Ammon's horn (tissue), 1 donor: ENCODE data around the gene NMNAT3.

Experiments
- DNase-seq: peaks from one replicate; pipeline ENCODE4 v3.0.0-alpha.2; 2016; ENCODE audit warnings: low spot score

NMNAT3 gene

DNA sequence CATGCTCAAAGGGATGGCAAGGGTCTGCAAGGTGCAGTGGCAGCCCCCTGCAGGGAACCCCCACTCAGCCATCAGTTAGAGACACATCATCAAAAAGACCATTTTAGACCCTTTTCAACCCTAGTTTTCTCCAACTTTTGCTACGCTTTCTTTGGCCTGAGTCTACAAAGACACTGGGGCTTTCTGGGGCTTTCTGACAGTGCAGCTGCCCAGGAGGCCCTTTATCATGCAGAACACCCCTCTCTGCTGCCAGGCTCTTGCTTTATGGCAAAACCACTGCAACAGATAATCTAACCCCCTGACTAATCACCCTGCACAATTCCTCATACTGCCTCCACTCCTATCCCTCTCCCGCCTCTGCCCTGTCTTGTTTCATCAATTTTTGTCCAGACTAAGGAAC, 2.4 kb downstream of the NMNAT3 start:
- DNase-seq, result no peak

DNA sequence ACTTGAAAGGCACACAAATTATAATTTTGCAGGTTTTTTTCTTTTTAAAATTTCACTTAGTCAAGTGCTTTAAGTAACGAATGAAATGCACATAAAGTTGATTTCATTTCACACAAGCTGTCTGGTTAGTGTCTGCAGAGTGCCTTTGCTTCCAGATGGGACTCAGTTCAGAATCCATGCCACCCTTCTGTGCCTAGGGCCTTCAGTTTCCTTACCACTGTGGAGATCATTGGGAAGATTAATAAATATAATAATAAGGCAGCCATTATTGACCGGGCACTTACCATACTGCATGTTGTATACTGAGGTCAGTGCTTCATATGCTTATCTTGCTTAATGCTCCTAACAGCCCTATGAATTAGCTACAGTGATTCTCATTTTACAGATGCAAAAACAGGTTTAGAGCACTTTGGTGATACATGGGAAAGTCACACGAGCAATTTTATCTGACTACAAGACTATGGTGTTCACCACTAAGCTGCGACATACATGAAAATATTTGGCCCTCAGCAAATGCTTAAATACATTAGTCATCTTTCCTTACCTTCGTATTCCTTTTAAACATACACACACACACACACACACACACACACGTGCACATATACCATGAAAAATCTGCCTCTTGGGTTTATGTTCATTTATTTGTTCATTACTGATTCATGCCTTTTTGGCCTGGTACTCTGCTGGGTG, 3.1 kb downstream of the NMNAT3 start:
- no peak for DNase-seq

DNA sequence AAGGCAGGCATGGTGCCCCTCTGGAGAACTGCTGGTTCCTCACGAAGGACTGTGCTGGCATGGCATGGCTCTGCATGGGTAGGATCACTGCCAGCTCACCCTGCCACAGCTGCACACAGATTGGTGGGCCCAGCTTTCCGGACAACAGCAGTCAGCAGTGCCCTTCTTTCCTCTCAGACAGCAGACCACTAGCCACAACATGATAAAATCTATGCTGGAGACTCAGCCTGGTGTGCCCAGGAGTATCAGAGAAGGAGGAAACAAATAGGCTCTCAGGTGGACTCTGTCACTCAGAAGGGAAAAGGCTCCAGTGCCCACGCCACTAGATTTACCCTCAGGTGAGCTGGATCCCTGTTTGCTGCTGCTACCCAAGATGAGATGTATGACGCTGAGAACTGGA, 4.9 kb downstream of the NMNAT3 start:
- no peak for DNase-seq

DNA sequence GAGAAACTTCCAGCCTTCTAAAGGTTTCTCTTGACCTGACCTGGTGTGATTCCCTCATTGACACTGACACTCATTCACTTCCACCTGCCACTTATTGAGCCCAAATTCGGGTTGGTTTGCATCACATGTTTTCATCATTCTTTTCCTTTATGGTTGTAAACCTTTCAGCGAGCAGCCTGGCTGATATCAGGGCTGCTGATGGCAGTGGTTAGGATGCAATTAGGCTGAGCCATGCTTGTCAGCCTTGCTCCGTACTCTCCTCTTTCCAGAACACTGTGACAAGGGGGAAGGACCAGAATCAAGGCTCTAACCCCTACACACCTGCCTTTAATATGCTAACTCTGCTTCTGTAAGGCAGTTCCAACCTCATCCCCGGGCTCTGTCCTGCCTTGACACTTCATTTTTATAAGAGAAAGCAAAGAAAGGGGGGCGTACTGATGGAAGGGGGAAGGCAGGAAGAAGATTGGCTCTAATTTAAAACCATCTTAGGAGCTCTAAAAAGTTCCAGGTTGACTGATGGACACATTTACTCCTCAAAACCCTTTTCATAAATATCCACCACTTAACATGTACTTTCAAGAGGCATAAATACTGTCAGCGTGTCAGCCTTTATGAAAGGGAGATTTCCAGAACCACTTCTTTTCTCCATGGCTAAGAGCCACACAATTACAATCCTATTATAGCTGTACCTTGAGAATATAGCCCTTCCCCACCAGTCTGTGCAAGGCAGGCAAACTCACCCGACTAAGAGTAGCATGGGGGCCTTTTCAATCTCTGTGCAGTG, 5.7 kb downstream of the NMNAT3 start:
- no peak for DNase-seq

DNA sequence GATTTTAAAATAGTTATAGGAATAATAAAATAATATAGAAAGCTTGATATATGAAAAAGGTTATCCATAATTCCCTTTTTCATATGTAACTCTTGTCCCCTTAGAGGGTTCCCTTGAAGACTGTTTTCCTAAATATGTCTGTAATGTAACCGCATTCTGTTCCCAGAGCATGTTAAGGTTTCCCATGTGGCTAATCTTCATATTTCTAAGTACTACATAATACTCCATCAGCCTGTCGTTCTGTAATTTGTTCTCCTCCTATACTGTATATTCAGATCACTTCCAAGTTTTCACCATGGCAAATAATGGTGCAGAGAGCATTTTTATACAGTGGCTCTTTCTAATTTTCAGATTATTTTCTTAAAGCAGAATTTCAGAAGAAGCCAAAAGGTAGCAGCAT, 6.7 kb downstream of the NMNAT3 start:
- DNase-seq, result no peak

DNA sequence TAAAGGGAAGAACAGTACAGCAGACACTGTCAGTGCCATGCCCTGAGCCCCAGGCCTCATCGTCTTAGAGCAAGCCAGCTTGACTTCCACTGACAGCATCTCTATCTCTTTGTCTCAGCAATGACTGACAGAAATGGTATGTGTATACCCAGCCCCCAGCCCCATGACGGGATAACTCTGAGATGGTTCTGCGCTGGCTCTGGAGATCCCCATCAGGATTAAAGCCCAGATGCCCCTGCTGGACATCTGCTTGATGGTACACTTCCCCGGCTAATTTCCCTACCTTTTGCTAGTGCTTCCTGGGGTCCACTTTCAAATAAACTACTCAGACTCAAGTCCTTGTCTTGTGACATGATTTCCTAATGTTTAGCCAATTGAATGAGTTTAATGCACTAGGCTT, 7.6 kb downstream of the NMNAT3 start:
- no peak for DNase-seq

DNA sequence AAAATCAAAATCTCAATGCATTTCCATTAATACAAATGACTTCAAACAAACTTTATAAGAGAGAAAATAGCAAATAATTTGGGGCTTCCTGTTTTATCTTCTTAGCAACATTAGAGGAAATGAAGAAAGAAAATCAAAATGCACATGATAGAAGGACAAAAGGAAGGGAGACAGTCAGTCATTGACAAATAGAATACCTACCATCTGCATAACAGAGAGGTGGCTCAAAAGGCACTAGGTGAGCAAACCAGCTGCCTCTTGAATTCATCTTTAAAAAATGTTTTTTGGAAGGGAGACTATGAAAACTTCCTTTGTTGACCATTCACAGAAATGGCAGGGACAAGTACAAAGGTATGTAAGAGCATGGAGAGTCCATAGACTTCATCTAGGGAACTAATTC, 9.4 kb downstream of the NMNAT3 start:
- no peak for DNase-seq

DNA sequence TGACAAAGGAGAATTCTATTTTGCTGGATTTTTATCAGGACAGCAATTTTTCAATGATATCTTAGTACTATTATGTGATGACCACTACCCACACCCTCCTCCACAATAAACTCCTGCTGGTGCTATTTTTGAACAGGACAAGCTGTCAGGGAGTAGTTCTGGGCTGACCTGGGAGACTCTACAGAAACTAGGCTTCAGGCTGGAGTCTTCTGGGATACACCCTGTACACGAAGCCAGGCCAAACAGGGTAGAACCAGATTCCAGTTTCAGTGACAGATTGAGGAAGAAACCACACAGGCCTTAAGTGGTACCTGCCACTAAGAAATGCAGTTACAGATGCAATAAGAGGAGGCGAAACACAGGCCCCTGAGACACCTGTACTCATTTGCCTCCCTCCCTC, 12.8 kb downstream of the NMNAT3 start:
- DNase-seq, result no peak

DNA sequence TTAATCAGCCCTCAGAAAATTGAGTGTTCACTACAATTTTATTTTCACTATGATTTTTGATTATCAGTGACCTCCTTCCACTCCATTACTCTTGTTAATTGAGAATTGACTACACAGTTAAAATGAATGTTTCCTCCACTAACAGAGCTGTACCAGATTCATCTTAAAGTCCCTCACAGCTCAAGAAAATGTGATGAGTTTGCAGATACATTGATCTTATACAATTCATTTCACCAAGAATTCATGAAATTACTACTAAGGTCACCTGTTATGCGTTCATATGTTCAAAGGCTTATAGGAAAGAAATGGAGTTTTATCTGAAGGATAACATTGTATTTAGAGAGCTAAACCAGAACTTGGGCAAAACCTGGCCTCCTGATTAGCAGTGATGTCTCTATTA, 17.5 kb downstream of the NMNAT3 start:
- no peak for DNase-seq

DNA sequence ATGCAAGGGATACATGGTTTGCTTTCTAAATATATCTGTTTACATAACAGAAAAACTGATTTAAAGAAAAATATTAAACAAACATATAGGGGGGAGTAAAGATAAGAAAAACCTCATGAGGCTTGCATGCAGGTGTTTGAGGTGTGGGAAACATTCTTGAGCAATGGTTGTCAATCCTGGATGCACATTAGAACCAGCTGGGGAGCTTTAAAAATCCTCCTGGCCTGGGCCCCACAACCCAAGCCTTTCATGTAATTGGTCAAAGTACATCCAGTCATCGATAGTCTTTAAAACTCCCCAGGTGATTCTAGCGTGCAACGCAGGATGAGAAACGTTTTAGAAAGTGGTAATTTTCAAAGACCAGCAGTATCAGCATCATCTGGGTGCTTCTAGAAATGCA, 18.3 kb downstream of the NMNAT3 start:
- DNase-seq, result no peak

DNA sequence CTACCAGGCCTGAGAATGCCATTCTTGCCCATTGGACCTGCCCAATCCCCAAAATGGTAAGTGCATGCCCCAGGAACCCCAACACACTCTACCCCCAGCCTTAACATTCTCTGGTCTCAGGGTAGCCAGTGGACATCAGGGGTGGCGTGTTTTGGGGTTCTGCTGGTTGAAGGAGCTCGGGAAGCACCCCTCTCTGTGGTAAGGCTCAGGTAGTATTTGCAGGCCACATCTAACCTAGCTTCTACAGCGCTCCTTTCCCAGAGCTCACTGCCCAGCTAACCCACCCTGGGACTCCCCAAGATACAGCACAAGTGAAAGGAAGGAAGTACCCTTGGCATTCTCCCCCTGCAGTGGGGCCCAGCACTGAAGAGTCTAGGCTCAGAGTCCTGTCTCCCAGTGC, 19.8 kb downstream of the NMNAT3 start:
- no peak for DNase-seq

DNA sequence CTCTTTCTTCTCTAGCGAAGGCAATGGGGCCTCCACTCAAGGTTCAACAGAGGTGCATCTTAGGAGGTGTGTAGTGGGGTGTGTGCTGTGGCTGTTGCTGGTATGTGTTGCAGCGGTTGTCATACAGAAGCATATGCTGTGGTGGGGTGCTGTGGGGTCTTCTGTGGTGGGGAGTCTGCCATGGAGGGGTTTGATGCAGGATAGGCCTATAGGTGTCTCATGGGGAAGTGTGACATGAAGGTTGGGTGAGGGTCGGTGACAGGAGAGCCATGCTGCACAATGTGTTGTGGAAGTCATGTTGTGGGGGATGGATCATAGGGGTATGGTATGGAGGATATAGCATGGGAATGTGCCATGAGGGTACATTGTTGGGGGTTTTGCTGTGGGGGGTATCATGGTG, 20.3 kb downstream of the NMNAT3 start:
- DNase-seq, result no peak

DNA sequence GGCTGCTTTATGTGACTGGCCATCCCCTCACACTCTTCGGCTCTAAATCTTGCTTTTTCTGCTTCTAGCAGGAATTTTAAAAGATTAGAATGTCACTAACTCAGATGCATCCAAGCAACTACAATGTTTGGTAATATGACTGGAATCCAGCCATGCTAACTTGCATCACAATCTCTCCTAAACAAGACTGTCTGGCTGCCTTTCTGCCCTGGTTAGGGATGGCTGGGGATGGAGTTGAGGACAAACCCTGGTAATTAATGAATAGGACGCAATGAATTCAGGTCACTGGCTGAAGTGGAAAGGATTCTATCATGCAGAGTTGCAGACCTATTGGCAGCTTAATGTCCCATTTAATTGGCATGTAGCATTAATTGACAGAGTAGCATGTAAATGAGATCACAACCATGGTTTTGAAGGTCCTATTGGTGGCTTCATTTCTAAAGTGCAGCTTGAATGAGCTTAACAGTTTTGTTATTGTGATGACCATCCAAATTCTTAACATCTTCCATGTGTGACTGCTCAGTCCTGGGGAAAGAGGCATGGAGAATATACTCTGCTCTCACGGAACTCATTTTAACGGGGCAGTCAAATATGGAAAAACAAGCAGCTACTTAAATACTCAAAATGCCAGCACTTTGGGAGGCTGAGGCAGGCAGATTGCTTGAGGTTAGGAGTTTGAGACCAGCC, 21.7 kb downstream of the NMNAT3 start:
- DNase-seq, result peak; percentile 42

DNA sequence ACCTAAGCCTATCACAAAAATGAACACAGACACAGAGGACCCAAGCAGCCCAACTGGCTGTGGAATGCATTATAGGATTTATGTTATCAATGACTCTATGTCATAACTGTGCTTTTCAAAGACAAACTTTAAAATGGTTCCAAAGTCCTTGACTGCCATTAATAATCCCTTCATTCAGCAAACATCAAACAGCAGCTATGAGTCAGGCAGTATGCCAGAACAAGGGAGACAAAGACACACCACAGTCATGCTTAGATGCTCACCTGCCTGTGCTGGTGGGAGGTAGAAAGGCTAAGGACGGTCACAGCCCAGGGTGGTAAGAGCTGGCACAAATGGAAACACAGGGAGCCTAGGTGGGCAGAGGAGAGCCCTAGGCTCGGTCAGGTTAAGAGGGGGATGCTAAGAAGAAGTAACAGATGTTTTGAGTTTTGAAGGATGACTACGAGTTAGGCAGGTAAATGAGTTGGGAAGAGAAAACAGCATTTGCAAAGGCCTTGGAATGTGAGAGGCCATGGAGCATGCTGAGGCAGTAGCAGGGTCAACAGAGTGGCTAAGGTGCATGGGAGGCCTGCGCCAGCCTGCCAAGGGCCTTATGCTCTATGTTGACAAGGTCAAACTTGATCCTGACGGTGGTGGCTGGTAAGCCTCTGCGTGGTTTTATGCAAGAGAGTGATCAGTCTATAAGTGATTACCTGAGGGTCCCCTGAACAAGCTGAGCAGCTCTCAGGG, 23.0 kb downstream of the NMNAT3 start:
- DNase-seq, result no peak

DNA sequence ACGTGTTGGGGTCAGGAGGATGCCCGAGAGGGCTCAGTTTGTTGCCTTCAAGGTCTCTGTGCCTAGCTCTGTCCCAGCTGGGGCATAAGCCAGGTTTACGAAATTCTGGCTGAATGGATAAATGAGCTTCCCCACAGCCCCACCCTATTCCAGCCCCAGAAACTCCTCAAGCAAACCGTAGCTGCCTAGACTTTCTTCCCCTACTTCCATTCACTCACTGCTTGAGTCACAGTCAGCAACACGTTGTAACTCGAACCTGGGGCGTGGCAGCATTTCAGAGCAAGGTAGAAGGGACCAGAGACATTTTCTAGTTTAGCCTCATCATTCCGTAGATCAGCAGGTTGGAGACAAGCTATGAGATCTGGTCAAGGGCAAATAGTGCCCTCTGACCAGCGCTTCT, 24.2 kb downstream of the NMNAT3 start:
- DNase-seq, result no peak

DNA sequence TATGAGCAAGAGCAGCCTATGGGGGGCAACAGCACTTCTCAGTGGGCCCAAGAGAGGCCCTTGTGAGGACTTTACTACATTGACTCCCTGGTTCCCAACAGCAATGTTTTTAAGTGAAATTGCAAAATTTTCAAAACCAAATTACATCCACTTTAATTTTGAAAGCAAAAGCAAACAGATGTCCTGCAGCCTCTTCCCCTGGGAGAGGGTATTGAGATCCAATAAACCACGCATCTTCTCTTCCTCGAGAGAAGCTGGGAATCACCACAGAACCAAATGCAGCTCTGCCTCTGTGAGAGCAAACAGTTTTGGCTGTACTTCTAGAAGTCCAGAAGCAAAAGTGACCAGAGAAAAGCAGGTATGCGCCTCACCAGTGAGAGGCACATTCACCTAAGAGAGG, 25.2 kb downstream of the NMNAT3 start:
- DNase-seq, result no peak

DNA sequence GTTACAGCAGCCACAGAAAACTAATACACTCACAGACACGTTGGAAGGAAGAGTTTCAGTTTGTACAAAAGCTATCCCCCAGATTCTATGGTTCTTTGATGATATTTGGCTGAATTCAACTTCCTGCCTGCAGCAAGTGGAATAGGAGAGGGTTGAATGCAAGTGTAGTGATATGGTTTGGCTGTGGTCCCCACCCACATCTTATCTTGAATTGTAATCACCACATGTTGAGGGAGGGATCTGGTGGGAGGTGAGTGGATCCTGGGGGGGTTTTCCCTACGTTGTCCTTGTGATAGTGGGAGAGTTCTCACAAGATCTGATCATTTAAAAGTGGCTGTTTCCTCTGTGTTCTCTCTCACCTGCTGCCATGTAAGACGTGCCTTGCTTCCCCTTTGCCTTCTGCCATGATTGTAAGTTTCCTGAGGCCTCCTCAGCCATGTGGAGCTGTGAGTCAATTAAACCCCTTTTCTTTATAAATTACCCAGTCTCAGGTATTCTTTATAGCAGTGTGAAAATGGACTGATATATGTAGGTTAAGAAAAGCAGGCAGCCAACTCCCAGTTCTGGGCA, 29.8 kb downstream of the NMNAT3 start:
- no peak for DNase-seq

DNA sequence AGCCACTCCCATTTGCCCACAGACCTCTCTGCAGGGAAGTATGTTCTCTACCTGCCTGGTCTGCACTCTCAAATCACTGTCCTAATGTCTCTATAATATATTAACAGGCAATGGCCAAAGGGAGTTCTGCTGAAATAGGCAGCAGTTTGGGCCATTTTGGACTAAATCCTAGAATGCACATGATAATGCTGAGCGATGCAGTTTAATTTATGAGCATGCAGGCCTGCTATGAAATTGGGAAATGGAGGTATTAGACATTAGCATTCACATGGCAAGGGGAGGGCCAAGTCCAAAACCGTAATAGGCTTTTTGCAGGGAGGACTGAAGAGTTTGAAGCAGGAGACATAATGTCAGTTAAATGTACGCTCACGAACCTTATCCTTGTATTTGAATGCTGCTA, 31.3 kb downstream of the NMNAT3 start:
- no peak for DNase-seq

DNA sequence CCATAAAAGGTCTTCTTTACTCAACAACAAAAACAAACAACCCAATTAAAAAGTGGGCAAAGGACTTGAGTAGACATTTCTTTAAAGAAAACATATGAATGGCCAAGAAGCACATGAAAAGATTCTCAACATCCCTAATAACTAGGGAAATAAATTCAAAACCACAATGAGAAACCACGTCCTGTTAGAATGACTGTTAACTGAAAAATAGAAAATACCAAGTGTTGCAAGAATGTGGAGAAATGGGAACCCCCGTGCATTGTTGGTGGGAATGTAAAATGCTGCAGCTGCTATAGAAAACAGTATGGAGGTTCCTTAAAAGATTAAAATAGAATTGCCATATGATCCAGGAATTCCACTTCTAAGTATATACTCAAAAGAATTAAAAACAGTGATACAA, 34.8 kb downstream of the NMNAT3 start:
- no peak for DNase-seq

DNA sequence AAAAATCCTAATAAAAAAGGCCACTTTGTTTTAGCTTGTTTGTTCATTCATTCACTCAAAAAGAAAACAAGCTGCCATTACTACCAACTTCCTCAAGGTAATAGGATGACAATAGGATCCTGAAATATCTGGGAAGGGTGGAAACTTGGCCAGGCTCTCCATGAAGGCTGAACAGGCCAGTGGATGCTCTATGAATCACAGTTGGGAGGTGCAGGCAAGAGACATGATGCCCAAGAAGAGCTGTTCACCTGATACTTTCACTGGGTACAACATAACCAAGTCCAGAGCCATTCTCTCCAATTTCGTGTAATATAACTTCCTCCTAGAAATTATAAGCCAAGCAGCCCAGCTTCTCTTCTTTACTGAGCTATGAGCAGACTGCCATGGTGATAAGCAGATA, 37.3 kb downstream of the NMNAT3 start:
- no peak for DNase-seq

DNA sequence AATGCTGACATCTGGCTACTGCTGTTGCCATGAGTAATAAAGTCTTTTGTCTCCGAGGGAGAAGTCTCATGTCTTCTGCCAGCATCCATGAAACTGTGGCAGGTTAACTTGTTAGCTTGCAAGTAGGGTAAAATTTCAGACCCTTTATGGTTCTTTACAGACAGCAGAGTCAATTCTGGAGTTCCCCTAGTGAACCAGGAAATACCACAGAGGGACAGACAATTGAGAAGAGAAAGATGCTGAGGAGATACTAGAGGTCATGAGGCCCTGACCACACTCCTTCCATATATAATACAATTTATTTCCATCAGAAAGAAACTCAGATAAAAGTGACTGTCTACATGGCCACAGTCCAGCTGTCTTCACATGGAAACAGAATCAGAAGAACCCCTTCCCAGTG, 38.1 kb downstream of the NMNAT3 start:
- DNase-seq, result no peak

DNA sequence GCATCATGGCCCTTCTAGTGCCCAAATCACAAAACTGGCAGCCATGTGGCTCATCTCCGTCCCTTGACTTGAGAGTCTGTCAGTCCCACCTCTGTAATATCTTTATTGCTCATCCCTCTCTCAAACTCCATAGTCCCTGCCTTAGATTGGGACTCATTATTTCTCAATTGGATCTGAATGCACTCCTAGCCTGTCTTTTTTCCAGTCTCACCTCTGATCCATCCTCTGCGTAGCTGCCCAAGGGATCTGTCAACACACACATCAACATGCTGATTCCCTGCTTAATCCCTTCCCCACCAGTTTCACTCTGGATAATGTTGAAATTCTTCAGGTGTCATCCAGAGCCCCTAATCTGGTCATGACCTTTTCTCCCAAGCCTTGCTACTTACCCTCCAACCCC, 39.3 kb downstream of the NMNAT3 start:
- no peak for DNase-seq
